Liver (tissue), 3 donors: ENCODE results near the gene LIN9.

Experiments
- ATF3 ChIP-seq: IDR thresholded peaks from 2 replicates; pipeline ENCODE4 v1.6.1; 2016; ENCODE audit warnings: antibody characterized with exemption
- GABPA ChIP-seq, 2 donors: IDR thresholded peaks in 1 of 2; conservative IDR thresholded peaks in 1 of 2; 2 replicates each; pipeline ENCODE4 v1.6.1; 2016; ENCODE audit warnings: antibody characterized with exemption in 2 of 2, mild to moderate bottlenecking in 1 of 2, moderate library complexity in 1 of 2
- HNF4G ChIP-seq: IDR thresholded peaks from 2 replicates; pipeline ENCODE4 v1.6.1; 2016; ENCODE audit warnings: antibody characterized with exemption
- RAD21 ChIP-seq, 2 donors: IDR thresholded peaks; 2 replicates each; pipeline ENCODE4 v1.6.1; 2016; ENCODE audit warnings: antibody characterized with exemption in 2 of 2, mild to moderate bottlenecking in 2 of 2
- REST ChIP-seq: IDR thresholded peaks from 2 replicates; pipeline ENCODE4 v1.6.1; 2016; ENCODE audit warnings: antibody characterized with exemption, mild to moderate bottlenecking
- TAF1 ChIP-seq: conservative IDR thresholded peaks from 2 replicates; pipeline ENCODE4 v1.6.1; 2016; ENCODE audit warnings: antibody characterized with exemption, mild to moderate bottlenecking
- TF ChIP-seq, protein P1 (sequence below): fragments of 150-350 bp; IDR thresholded peaks from 2 replicates; pipeline ENCODE4 v1.5.1; 2017; ENCODE audit warnings: improper control_type of control experiment, low read depth, low read length; ENCODE audit not compliant: missing input control
- donor health status: healthy.
- donor health status: healthy.

- TF ChIP-seq GABPA (IDR thresholded peaks at IDR 0.05 in 1 of 2, conservative IDR thresholded peaks at IDR 0.05 in 1 of 2) = peak; percentile 78 to 94
- TF ChIP-seq, protein P1, sequence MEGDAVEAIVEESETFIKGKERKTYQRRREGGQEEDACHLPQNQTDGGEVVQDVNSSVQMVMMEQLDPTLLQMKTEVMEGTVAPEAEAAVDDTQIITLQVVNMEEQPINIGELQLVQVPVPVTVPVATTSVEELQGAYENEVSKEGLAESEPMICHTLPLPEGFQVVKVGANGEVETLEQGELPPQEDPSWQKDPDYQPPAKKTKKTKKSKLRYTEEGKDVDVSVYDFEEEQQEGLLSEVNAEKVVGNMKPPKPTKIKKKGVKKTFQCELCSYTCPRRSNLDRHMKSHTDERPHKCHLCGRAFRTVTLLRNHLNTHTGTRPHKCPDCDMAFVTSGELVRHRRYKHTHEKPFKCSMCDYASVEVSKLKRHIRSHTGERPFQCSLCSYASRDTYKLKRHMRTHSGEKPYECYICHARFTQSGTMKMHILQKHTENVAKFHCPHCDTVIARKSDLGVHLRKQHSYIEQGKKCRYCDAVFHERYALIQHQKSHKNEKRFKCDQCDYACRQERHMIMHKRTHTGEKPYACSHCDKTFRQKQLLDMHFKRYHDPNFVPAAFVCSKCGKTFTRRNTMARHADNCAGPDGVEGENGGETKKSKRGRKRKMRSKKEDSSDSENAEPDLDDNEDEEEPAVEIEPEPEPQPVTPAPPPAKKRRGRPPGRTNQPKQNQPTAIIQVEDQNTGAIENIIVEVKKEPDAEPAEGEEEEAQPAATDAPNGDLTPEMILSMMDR = no peak
- no peak for TF ChIP-seq TAF1
- no peak for TF ChIP-seq RAD21 (IDR thresholded peaks at IDR 0.05)
- TF ChIP-seq REST = no peak
- TF ChIP-seq HNF4G = no peak
- no peak for TF ChIP-seq ATF3
Observed at GRCh38 chr1:226186124-226187018, 122.6 kb downstream of the LIN9 start, which contains the start of gene ACBD3.
